Activated T-cell treated with anti-CD3 and anti-CD28 coated beads, Interleukin-2, amount 50 U/mL, for 72 hours (primary cell): ENCODE measurements around the gene RASSF7. TPM values are rescaled to one million over a fixed set of nuclear protein-coding genes. Genes with fewer than 3 reads are reported as not detected.

ENCODE experiments used
- ATAC-seq, 2 donors: fragments of 150-1000 bp; cut with Tn5 transposase; replicated peaks in 1 of 2; 2 replicates each; pipeline ENCODE4 v1.10.0; 2021; ENCODE audit warnings: moderate library complexity in 2 of 2, mild to moderate bottlenecking in 1 of 2
- DNase-seq, 2 donors: peaks; one replicate each; pipeline ENCODE4 v3.0.0; 2021 to 2022; ENCODE audit warnings: mixed read lengths in 1 of 2
- H3K27ac Mint-ChIP-seq: one replicate; pipeline ENCODE4 v1.8.0; 2022; ENCODE audit warnings: mild to moderate bottlenecking, moderate library complexity, mixed read lengths
- H3K27me3 Mint-ChIP-seq: one replicate; pipeline ENCODE4 v1.8.0; 2022; ENCODE audit warnings: low read depth, mixed read lengths
- H3K36me3 Mint-ChIP-seq, 2 donors: one replicate each; pipeline ENCODE4 v1.8.0; 2022; ENCODE audit warnings: mixed read lengths in 2 of 2, mild to moderate bottlenecking in 1 of 2; ENCODE audit not compliant: insufficient read depth in 2 of 2
- H3K4me1 Mint-ChIP-seq: one replicate; pipeline ENCODE4 v1.8.0; 2022; ENCODE audit warnings: low read depth, mixed read lengths
- H3K4me3 Mint-ChIP-seq, 2 donors: one replicate each; pipeline ENCODE4 v1.8.0; 2022; ENCODE audit warnings: mild to moderate bottlenecking in 2 of 2, mixed read lengths in 2 of 2, moderate library complexity in 2 of 2
- H3K9me3 Mint-ChIP-seq, 2 donors: one replicate each; pipeline ENCODE4 v1.8.0; 2022; ENCODE audit warnings: mixed read lengths in 2 of 2
- total RNA-seq, 2 donors: library from RNA; stranded (reverse); gene quantifications; one replicate each; pipeline ENCODE4 v1.2.3, GENCODE V29; 2022

RASSF7 gene
- total RNA-seq, 2 donors from 2014 or later: 13.5 to 14.2 TPM

GRCh38 chr11:559712-560304 is 962 bp upstream of the RASSF7 start:
- no peak for ATAC-seq
- Mint-ChIP-seq H3K36me3 (no peaks in the 10 kb centered on the region), H3K9me3 (no peaks in the 10 kb centered on the region), H3K27ac (no peak overlapping the region), H3K4me3 (peak overlapping the region; percentile 90 to 96), H3K4me1 (peaks cover 10% of the 10 kb centered on the region), H3K27me3 (peaks cover 15% of the 10 kb centered on the region)
- DNase-seq: no peak

GRCh38 chr11:561148-562003 is 606 bp downstream of the RASSF7 start:
- Mint-ChIP-seq H3K4me1 (peaks cover 10% of the 10 kb centered on the region), H3K36me3 (no peaks in the 10 kb centered on the region), H3K4me3 (peak overlapping the region; percentile 90 to 96), H3K9me3 (no peaks in the 10 kb centered on the region), H3K27me3 (peaks cover 12% of the 10 kb centered on the region), H3K27ac (peak overlapping the region; percentile 87)
- DNase-seq (no peak), ATAC-seq (peak; percentile 12 to 43)

GRCh38 chr11:562046-562645 is 1.4 kb downstream of the RASSF7 start:
- no peak for DNase-seq
- H3K27me3 Mint-ChIP-seq: peaks cover 7% of the 10 kb centered on the region

GRCh38 chr11:563066-563811 is 2.5 kb downstream of the RASSF7 start:
- Mint-ChIP-seq H3K27me3 (no peaks in the 10 kb centered on the region), H3K36me3 (no peaks in the 10 kb centered on the region), H3K9me3 (no peaks in the 10 kb centered on the region), H3K4me3 (no peak overlapping the region), H3K4me1 (peaks cover 10% of the 10 kb centered on the region), H3K27ac (no peak overlapping the region)
- DNase-seq (no peak), ATAC-seq (no peak)

More at GRCh38 chr11:562046-562645, 1.4 kb downstream of the RASSF7 start:
- Mint-ChIP-seq H3K4me3 (peak overlapping the region; percentile 90 to 96), H3K9me3 (no peaks in the 10 kb centered on the region), H3K4me1 (peaks cover 10% of the 10 kb centered on the region), H3K36me3 (no peaks in the 10 kb centered on the region), H3K27ac (no peak overlapping the region)
- ATAC-seq: no peak

- peaks cover 10% of the 10 kb centered on the region for H3K4me1 Mint-ChIP-seq
- H3K9me3 Mint-ChIP-seq: no peaks in the 10 kb centered on the region
Observed at GRCh38 chr11:563812-564578, 3.2 kb downstream of the RASSF7 start.

GRCh38 chr11:565921-566509 is 5.2 kb downstream of the RASSF7 start:
- Mint-ChIP-seq H3K36me3 (no peaks in the 10 kb centered on the region), H3K27ac (no peak overlapping the region), H3K4me3 (no peak overlapping the region), H3K4me1 (peaks cover 4% of the 10 kb centered on the region), H3K9me3 (no peaks in the 10 kb centered on the region), H3K27me3 (no peaks in the 10 kb centered on the region)
- no peak for DNase-seq
- ATAC-seq: no peak

More at GRCh38 chr11:563812-564578, 3.2 kb downstream of the RASSF7 start:
- H3K36me3 Mint-ChIP-seq: no peaks in the 10 kb centered on the region
- ATAC-seq: no peak
- H3K27ac Mint-ChIP-seq: no peak overlapping the region
- DNase-seq: no peak
- no peaks in the 10 kb centered on the region for H3K27me3 Mint-ChIP-seq
- H3K4me3 Mint-ChIP-seq: no peak overlapping the region

- H3K4me3 Mint-ChIP-seq: peak overlapping the region; percentile 77 to 78
- no peak for ATAC-seq
Observed at GRCh38 chr11:567011-567628, 6.3 kb downstream of the RASSF7 start.

GRCh38 chr11:567629-568292 is 7.0 kb downstream of the RASSF7 start:
- Mint-ChIP-seq H3K4me3 (peak overlapping the region; percentile 77 to 78), H3K4me1 (no peaks in the 10 kb centered on the region), H3K36me3 (no peaks in the 10 kb centered on the region), H3K27ac (no peak overlapping the region), H3K9me3 (no peaks in the 10 kb centered on the region), H3K27me3 (no peaks in the 10 kb centered on the region)
- no peak for DNase-seq
- no peak for ATAC-seq

More at GRCh38 chr11:567011-567628, 6.3 kb downstream of the RASSF7 start:
- no peak for DNase-seq
- Mint-ChIP-seq H3K27me3 (no peaks in the 10 kb centered on the region), H3K9me3 (no peaks in the 10 kb centered on the region), H3K36me3 (no peaks in the 10 kb centered on the region), H3K4me1 (no peaks in the 10 kb centered on the region), H3K27ac (no peak overlapping the region)

GRCh38 chr11:568306-569157 is 7.8 kb downstream of the RASSF7 start:
- H3K27ac Mint-ChIP-seq: no peak overlapping the region
- peak; percentile 93 to 94 for ATAC-seq
- peak; percentile 95 to 98 for DNase-seq
- no peaks in the 10 kb centered on the region for H3K27me3 Mint-ChIP-seq
- H3K36me3 Mint-ChIP-seq: no peaks in the 10 kb centered on the region
- peak overlapping the region; percentile 87 to 90 for H3K4me3 Mint-ChIP-seq
- H3K4me1 Mint-ChIP-seq: no peaks in the 10 kb centered on the region
- no peaks in the 10 kb centered on the region for H3K9me3 Mint-ChIP-seq

GRCh38 chr11:569158-569885 is 8.6 kb downstream of the RASSF7 start:
- peak overlapping the region; percentile 87 to 90 for H3K4me3 Mint-ChIP-seq
- H3K27ac Mint-ChIP-seq: no peak overlapping the region
- ATAC-seq (no peak), DNase-seq (no peak)
- no peaks in the 10 kb centered on the region for H3K36me3 Mint-ChIP-seq
- peaks cover 3% of the 10 kb centered on the region for H3K27me3 Mint-ChIP-seq
- no peaks in the 10 kb centered on the region for H3K9me3 Mint-ChIP-seq
- peaks cover 5% of the 10 kb centered on the region for H3K4me1 Mint-ChIP-seq
